PC-9 (cell line): ENCODE results near the gene INO80E. TPM values are rescaled to one million over a fixed set of nuclear protein-coding genes. Genes with fewer than 3 reads are reported as not detected.

Experiments used
- BruUV-seq: library from RNA; stranded (reverse); fragments of 400-500 nt; replicated peaks from 2 replicates; lab custom pipeline; 2021; lab: Mats Ljungman, UMichigan
- CTCF ChIA-PET: fragments of 300-600 bp; sonication (Branson Sonifier 250); formaldehyde crosslinking; loops from one replicate; lab custom pipeline; 2022; ENCODE audit warnings: antibody characterized with exemption; lab: Charles Lee
- POLR2A ChIA-PET: fragments of 300-600 bp; sonication (Branson Sonifier 250); formaldehyde crosslinking; loops from one replicate; lab custom pipeline; 2022; ENCODE audit warnings: antibody characterized with exemption; ENCODE audit not compliant: unreplicated experiment; lab: Charles Lee
- DNase-seq, 2 experiments: peaks; one replicate each; pipeline versions ENCODE4 v3.0.0 to v3.0.0-alpha.2; 2015 to 2022; ENCODE audit warnings: mixed read lengths in 1 of 2
- H2AFZ ChIP-seq: fragments of 200-600 bp; sonication (generic); 2 replicates; pipeline ENCODE4 v1.8.1; 2017; ENCODE audit warnings: antibody characterized with exemption
- H3F3A ChIP-seq: fragments of 200-600 bp; sonication (generic); 2 replicates; pipeline ENCODE4 v1.8.1; 2017; ENCODE audit warnings: antibody characterized with exemption, mild to moderate bottlenecking, low read depth; ENCODE audit not compliant: insufficient read depth
- H3K27ac ChIP-seq: fragments of 200-600 bp; sonication (generic); 2 replicates; pipeline ENCODE4 v1.6.1; 2016; ENCODE audit warnings: mixed run types
- H3K27me3 ChIP-seq: fragments of 200-600 bp; sonication (generic); 2 replicates; pipeline ENCODE4 v1.6.1; 2016; ENCODE audit warnings: low read depth, mixed run types; ENCODE audit not compliant: insufficient read depth
- H3K36me3 ChIP-seq: fragments of 200-600 bp; sonication (generic); 2 replicates; pipeline ENCODE4 v1.6.1; 2016; ENCODE audit warnings: low read depth, mixed run types
- H3K4me1 ChIP-seq: fragments of 200-600 bp; sonication (generic); replicated peaks from 2 replicates; pipeline ENCODE4 v1.6.1; 2016; ENCODE audit warnings: mixed run types; ENCODE audit not compliant: insufficient read depth
- H3K4me2 ChIP-seq: fragments of 200-600 bp; sonication (generic); 2 replicates; pipeline ENCODE4 v1.6.1; 2017; ENCODE audit warnings: mixed run types
- H3K4me3 ChIP-seq: fragments of 200-600 bp; sonication (generic); 2 replicates; pipeline ENCODE4 v1.6.1; 2016; ENCODE audit warnings: mixed run types
- H3K79me2 ChIP-seq: fragments of 200-600 bp; sonication (generic); 2 replicates; pipeline ENCODE4 v1.6.1; 2017; ENCODE audit warnings: low read depth, mixed run types
- H3K9me2 ChIP-seq: fragments of 200-600 bp; sonication (generic); 2 replicates; pipeline ENCODE4 v1.8.1; 2017; ENCODE audit warnings: mild to moderate bottlenecking; ENCODE audit not compliant: insufficient read depth
- H3K9me3 ChIP-seq: fragments of 200-600 bp; sonication (generic); 2 replicates; pipeline ENCODE4 v1.8.1; 2016; ENCODE audit warnings: low read depth; ENCODE audit not compliant: insufficient read depth
- H4K20me1 ChIP-seq: fragments of 200-600 bp; sonication (generic); 2 replicates; pipeline ENCODE4 v1.8.1; 2017; ENCODE audit not compliant: insufficient read depth
- EZH2 ChIP-seq: fragments of 200-600 bp; sonication (generic); IDR thresholded peaks from 2 replicates; pipeline ENCODE4 v1.8.0; 2017; ENCODE audit warnings: antibody characterized with exemption, low read depth
- intact Hi-C: fragments of 100-400 bp; cut with micrococcal nuclease; formaldehyde crosslinking; loops from one replicate; pipeline ENCODE4 v1.10.0; 2022; ENCODE audit not compliant: unreplicated experiment
- total RNA-seq: library from RNA; stranded (reverse); gene quantifications from 2 replicates; pipeline ENCODE4 v1.2.3, GENCODE V29; 2021
- TF ChIP-seq, protein P1 (sequence below): fragments of 200-600 bp; sonication (generic); conservative IDR thresholded peaks from 2 replicates; pipeline ENCODE4 v1.6.1; 2017; ENCODE audit warnings: mixed run types, antibody characterized with exemption, mild to moderate bottlenecking, moderate library complexity

INO80E gene
- total RNA-seq, 1 experiment from 2014 or later, result 102 TPM

DNA sequence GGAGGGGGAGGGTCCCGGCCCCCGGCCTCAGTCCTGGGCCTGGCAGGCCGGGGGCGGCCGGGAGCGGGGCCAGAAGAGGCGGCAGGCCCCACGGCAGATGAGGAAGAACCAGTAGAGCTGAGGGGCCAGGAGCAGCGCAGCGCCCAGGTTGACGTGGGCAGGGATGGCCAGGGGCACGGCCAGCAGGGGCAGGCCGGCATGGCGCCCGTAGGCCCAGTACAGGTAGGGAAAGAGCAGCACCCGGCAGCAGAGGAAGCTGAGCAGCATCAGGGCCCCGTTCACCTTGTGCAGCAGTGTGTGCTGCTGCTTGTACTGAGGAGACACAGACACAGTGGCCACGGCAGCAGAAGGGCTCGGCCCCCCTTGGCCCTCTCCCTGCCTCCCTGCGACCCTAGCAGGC lies 29.1 kb downstream of the INO80E start:
- H3K9me3 ChIP-seq, result no peaks in the 10 kb centered on the region
- peaks cover 70% of the 10 kb centered on the region for H3K27me3 ChIP-seq
- no peak overlapping the region for H3K27ac ChIP-seq
- H3K4me2 ChIP-seq, result no peak overlapping the region
- DNase-seq, result no peak
- ChIA-PET CTCF (no interaction called here), POLR2A (no interaction called here)
- intact Hi-C loops, result no loop called here
- no peaks in the 10 kb centered on the region for H3K79me2 ChIP-seq
- H3K4me1 ChIP-seq, result no peaks in the 10 kb centered on the region; the same call in 1 of the 2 replicates
- H3K4me3 ChIP-seq, result no peak overlapping the region
- H3K36me3 ChIP-seq, result no peaks in the 10 kb centered on the region
- H2AFZ ChIP-seq, result no peak overlapping the region
- H4K20me1 ChIP-seq, result no peaks in the 10 kb centered on the region
- peaks cover 5% of the 10 kb centered on the region; the same call in 1 of the 2 replicates for H3F3A ChIP-seq
- H3K9me2 ChIP-seq, result no peaks in the 10 kb centered on the region
- TF ChIP-seq, protein P1, sequence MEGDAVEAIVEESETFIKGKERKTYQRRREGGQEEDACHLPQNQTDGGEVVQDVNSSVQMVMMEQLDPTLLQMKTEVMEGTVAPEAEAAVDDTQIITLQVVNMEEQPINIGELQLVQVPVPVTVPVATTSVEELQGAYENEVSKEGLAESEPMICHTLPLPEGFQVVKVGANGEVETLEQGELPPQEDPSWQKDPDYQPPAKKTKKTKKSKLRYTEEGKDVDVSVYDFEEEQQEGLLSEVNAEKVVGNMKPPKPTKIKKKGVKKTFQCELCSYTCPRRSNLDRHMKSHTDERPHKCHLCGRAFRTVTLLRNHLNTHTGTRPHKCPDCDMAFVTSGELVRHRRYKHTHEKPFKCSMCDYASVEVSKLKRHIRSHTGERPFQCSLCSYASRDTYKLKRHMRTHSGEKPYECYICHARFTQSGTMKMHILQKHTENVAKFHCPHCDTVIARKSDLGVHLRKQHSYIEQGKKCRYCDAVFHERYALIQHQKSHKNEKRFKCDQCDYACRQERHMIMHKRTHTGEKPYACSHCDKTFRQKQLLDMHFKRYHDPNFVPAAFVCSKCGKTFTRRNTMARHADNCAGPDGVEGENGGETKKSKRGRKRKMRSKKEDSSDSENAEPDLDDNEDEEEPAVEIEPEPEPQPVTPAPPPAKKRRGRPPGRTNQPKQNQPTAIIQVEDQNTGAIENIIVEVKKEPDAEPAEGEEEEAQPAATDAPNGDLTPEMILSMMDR, result no peak
- no peak for TF ChIP-seq EZH2
- BruUV-seq, result no TSS peak

GRCh38 chr16:30025574-30025973 lies 29.5 kb downstream of the INO80E start:
- Histone ChIP-seq H3F3A (peaks cover 5% of the 10 kb centered on the region; the same call in 1 of the 2 replicates), H3K4me1 (no peaks in the 10 kb centered on the region; the same call in 1 of the 2 replicates), H3K79me2 (no peaks in the 10 kb centered on the region), H3K27ac (no peak overlapping the region), H4K20me1 (no peaks in the 10 kb centered on the region), H3K36me3 (no peaks in the 10 kb centered on the region), H3K9me2 (no peaks in the 10 kb centered on the region), H3K4me2 (no peak overlapping the region), H2AFZ (no peak overlapping the region), H3K4me3 (no peak overlapping the region), H3K9me3 (no peaks in the 10 kb centered on the region), H3K27me3 (peaks cover 74% of the 10 kb centered on the region)
- DNase-seq, result no peak
- CTCF ChIA-PET, result no interaction called here
- POLR2A ChIA-PET, result no interaction called here
- no TSS peak for BruUV-seq
- TF ChIP-seq EZH2, result no peak
- TF ChIP-seq, protein P1, result no peak
- intact Hi-C loops, result no loop called here

DNA sequence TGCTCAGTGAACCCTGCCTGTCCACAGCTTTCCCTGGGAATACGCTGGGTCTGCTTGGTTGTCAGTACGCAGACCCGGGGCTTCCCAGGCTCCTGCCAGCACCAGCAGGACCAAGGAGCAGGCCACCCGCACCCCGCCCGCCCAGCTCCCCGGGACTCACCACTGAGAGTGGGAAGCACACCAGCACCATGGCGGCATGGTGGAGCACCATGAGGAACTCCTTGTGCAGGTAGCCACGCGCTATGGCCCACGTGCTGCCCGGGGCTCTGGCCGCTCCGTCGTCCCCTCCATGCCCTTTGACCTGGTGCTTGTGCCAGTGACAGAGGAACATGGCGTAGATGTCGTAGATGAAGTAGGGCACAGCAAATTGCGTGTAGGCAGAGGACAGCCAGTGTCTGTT lies 30.4 kb downstream of the INO80E start:
- TF ChIP-seq, protein P1, result no peak
- TF ChIP-seq EZH2, result no peak
- no peaks in the 10 kb centered on the region for H3K79me2 ChIP-seq
- H3K4me2 ChIP-seq, result no peak overlapping the region
- intact Hi-C loops, result no loop called here
- H3K9me3 ChIP-seq, result no peaks in the 10 kb centered on the region
- H3K27me3 ChIP-seq, result peaks cover 80% of the 10 kb centered on the region
- ChIA-PET CTCF (no interaction called here), POLR2A (interaction anchor here (0.6 kb wide), 1 partner anchor 25 kb away, joined by 31 read pairs; no protein-coding TSS in a partner anchor)
- H3K4me1 ChIP-seq, result no peaks in the 10 kb centered on the region
- no peak overlapping the region for H2AFZ ChIP-seq
- H3F3A ChIP-seq, result peaks cover 5% of the 10 kb centered on the region; the same call in 1 of the 2 replicates
- H3K9me2 ChIP-seq, result no peaks in the 10 kb centered on the region
- no peak overlapping the region for H3K4me3 ChIP-seq
- no peak overlapping the region for H3K27ac ChIP-seq
- H3K36me3 ChIP-seq, result no peaks in the 10 kb centered on the region
- no peak for DNase-seq
- no TSS peak for BruUV-seq
- H4K20me1 ChIP-seq, result no peaks in the 10 kb centered on the region
